GM19372 (cell line): ENCODE results near the gene PPP1R16B.

Experiments used
- ATAC-seq: cut with Tn5 transposase; IDR thresholded peaks from one replicate; pipeline ENCODE4 v1.9.1; 2021; ENCODE audit warnings: mild to moderate bottlenecking, low read depth, moderate library complexity; ENCODE audit not compliant: unreplicated experiment

The PPP1R16B gene

GRCh38 chr20:38872491-38873049, 67.1 kb downstream of the PPP1R16B start:
- no peak for ATAC-seq

- ATAC-seq, result peak; percentile 50
Observed at GRCh38 chr20:38873050-38873581, 67.6 kb downstream of the PPP1R16B start.

DNA sequence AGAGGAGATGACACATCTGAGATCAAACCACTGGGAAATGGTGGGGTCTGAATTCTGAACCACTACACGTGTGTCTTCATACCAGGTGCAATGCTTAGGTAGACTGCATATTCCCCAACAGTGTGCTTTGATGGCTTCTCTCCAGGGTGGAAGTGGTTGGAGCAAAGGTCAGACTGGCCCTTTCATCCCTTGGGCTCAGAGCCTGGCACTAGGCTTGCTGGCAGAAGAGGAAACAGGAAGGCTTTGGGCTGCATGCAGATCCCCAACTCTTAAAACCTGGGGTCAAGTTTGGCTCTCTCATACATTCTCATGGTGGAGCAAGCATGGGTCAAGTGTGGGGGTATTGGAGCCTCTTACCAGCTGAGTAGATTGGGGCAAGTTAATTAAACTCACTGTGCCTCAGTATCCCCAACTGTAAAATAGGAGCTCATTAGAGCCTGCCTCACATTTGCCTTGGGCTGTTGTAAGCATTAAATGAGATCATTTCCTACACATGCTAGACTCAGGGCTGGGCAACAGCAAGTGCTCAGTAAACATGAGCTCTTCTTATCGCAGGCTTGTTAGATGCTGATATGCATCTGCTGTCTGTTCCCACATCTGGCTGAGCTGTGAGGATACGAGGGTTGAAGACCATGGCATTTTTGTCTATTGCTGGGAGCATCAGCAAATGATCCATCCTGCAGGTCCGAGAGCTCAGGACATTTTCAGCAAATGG, 69.1 kb downstream of the PPP1R16B start:
- ATAC-seq, result peak; percentile 3

DNA sequence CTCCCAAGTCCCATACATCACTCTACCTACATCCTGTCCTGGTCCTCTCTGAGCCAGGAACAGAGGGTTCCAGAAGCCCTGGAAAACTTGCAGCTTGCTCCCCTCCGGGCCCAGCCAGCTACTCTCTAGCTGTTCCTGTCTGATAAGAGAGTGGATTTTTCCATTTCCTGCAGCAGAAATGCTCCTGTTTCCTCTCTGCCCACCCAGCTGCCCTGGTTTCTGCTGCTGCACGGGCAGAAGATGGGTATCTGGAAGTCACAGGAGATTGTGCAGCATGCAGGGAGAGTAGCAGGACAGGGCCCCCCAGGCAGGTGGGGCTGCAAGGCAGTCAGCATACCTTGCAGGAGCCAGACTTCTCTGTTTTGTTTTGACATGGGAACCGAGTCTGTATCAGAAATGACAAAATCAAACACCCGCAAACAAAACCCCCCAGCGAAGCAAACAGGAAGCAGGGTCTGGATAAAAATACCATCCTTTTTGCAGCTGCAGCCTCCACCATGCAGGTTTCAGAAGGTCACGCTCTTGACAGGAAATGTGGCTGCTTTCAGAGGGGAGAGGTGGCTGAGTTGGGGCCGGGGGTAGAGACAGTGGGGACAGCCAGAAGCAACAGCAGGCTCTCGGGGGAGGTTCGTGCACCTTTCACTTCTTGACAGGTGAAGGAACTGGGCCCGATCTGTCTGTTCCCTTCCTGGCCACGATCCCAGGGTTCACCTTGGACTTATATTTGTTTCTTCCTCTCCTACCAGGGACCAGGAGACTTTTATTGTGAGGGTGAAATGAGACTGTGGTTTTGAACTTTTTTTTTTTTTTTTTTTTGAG, 69.9 kb downstream of the PPP1R16B start:
- ATAC-seq, result peak; percentile 65

DNA sequence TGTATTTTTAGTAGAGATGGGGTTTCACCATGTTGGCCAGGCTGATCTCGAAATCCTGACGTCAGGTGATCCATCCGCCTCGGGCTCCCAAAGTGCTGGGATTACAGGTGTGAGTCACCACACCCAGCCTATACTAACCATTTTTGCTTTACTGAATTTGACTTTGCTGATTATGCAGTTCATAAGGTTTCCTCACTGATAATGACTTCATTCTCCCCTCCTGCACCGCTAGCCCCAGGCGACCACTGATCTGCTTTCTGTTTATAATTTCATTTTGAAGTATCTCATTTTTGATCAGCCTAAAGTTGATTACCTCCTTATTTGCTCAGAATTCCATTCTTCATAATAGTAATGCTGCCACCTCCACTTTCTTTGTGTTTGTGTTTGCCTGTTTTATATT, 72.0 kb downstream of the PPP1R16B start:
- no peak for ATAC-seq

DNA sequence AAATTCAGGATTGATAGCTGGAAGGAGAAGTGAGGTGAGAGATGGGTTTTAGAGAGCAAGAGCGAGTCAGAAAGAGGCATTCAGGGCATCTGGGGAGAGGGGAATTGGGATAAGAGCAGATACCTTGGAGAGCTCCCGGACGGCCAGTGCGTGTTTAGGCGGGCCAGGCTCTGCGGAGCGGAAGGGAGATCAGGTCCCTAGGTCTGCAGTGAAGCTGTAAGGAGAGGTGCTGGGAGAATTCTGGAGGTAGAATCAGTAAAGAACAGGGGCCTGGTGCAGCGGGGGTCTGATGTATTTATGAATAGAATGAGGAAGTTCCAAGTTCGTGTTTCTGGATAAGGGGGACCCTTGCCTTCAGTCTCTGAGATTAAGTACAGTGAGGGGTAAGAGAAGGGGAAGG, 73.4 kb downstream of the PPP1R16B start:
- no peak for ATAC-seq

DNA sequence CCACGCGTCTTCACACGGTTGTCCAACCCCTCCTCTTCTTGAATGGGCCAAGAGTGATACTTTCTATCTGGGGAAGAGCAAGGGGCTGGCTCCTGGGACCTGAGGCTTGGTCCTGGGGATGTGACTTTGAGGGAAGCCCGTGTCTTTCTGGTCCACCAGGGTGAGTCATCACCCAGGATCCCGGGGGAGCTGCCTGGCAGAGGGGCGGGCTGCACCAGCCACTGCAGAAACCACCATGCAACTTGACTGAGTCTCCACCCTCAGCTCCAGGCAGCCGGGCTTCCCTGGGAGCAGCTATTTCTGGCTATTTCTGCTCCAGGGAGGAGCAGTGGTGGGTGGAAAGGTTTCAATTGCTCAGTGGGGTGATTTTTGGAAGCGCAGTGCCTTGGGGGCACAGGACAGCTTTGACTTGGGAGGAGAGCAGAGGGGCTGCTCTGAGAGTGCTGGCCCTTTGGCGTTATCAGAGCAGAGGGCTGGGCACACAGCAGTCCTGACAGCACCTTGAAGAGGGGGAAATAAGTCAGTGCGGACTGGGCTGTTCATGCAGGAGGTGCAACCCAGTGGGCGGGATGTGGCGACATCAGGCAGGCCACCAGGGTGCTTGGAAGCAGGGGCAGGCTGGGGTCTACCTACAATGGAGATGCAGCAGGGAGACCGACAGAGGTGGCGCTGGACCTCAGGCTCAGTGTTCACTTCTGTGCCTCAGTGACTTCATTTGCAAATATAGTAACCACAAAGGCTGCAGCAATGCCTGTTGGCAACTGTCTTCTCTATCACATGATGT, 75.6 kb downstream of the PPP1R16B start:
- no peak for ATAC-seq

DNA sequence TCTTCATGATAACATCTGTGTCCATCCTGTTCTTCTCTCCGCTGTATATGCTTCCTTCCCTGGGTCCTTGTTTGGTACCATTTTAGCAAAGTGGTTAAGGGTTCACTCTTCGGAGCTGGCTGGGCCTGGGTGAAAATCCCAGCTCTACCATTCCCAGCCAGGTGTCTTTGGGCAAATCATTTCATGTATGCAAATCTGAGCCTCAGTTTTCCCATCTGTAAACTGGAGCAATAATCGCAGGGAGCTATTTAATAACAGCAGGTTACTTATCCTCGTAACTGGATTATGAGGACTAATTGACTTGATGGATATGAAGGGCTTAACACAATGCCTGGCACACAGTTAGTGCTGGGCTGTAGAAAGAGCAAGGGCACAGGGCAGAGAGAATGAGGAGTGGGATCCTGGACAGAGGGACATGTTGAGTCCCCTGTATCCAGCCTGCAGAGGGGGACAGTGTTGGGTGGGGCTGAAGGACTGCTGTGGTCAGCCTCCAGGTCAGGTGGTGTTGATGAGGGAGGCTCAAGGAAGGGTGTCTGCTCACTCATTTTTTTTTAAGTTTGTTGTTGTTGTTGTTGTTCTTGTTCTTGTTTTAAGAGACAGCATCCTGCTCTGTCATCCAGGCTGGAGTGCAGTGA, 76.4 kb downstream of the PPP1R16B start:
- ATAC-seq, result no peak

DNA sequence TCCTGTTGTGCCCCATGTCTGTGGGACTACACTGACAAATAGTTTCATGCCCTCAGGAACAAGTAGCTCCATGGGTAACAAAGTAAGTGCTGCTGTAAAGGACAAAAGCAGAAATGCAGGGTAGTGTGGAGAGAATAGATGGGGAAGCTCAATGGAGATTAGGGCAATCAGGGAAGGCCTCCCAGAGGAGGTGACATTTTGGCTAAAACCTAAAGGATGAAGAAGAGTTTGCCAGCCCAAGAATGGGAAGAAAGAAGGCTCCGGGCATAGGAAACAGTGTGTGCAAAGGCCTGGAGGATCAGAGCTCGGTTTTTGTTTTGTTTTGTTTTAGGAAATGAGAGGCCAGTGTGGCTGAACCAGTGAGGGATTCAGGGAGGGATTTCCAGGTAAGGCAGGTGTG, 77.1 kb downstream of the PPP1R16B start:
- ATAC-seq, result no peak

- ATAC-seq, result no peak
Observed at GRCh38 chr20:38883081-38883980, 77.8 kb downstream of the PPP1R16B start.

DNA sequence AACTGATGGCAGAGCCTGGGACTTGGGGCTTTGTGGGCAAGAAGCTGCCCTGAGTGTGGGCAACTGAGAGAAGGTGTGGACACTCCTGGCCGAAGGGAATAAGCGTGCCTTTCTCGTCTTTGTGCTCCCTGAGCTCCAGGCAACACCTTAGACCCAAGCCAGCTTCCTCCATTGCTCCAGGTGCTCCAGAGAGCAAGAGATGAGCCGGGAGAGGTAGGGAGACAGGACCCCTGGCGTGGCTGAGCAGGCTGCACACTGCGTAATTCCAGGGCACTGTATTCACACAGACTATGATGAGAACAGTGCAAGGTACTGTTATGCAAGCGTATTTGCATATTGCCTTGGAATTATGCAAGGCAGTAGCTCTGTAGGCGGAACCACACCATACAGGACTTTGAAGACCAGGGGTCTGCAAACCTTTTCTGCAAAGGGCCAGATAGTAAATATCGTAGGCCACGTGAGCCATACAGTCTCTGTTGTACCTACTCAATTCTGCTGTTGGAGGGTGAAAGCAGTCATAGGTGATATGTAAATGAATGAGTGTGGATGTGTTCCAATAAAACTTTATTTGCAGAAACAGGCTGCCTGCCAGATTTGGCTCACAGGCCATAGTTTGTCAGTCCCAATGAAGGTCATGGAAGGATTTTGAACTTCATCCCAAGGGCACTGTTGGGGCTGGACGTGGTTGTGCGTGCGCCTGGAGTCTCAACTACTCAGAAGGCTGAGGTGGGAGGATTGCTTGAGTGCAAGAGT, 78.7 kb downstream of the PPP1R16B start:
- no peak for ATAC-seq

DNA sequence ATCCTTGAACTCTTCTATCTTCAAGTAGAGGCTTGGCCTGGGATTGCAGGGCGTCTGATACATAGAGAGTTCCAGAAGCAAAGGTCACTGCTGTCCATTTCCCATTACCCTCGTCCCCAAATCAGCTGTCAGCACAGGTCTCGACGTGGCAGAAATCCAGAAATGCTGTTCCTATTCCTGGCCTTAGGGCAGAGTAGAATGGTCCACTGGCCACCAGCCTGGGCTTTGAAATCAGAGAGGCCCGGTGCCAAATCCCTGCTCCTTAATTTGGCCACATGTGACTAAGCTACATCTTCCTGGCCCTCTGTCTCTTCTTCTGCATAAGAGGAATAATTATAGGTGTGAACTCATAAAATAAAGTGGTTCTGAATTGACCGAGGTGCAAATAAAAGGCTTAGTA, 79.9 kb downstream of the PPP1R16B start:
- ATAC-seq, result no peak

DNA sequence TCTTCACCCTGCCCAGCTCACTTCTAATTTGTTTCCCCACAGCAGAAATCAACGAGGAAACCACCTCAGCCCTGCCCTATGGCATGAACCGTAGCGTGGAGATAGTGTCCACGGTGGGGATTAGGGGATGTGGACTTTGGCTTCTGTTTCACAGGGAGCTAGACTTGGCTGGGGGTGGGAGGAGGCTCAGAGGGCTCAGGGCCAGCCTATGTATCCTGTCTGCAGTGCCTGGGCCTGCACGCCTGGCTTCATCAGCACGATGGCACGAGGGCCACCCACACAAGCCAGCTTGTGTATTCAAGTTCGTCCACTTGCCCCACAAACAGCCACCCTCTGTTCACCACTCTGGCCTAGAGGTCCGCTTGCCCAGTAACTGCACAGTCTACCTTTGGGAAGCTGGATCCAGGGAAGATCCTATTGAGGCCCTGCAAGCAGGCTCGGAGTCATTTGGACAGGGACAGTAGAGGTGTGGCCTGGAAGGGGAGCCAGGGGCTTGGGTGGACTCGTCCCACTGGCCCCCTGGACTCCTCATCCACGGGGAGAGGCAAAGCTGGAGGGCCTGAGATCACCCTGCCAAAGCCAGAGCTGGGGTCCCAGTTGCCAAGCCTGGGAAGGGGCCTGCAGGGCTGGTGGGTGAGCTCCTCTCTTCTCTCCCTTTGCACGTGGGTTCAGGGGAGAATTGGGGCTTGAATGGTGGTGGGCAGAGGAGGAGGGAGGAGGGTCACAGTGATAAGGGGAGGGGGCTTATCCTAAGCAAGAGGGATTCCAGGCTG, 82.7 kb downstream of the PPP1R16B start:
- ATAC-seq, result no peak

- ATAC-seq, result no peak
Observed at GRCh38 chr20:38889050-38889449, 83.6 kb downstream of the PPP1R16B start.

GRCh38 chr20:38889792-38890496, 84.4 kb downstream of the PPP1R16B start:
- ATAC-seq, result no peak

GRCh38 chr20:38890497-38890818, 85.0 kb downstream of the PPP1R16B start:
- no peak for ATAC-seq
